OCI-M2 (cell line): ENCODE measurements around the gene CD52.

Experiments
- DNase-seq: peaks from one replicate; lab custom pipeline; 2025; ENCODE audit not compliant: unreplicated experiment; lab: John Stamatoyannopoulos, UW

Gene CD52

GRCh38 chr1:26353976-26354820, 36.4 kb downstream of the CD52 start, which contains the start of gene CRYBG2:
Gene CRYBG2 (minus strand): TSS chr1:26354130. CDS start chr1:26346657, 7,473 bp downstream.
- no peak for DNase-seq

- DNase-seq, result no peak
Observed at GRCh38 chr1:26354972-26355371, 37.2 kb downstream of the CD52 start.

- DNase-seq, result no peak
Observed at GRCh38 chr1:26356106-26356505, 38.3 kb downstream of the CD52 start.

GRCh38 chr1:26357121-26357602, 39.4 kb downstream of the CD52 start:
- DNase-seq, result no peak

- DNase-seq, result no peak
Observed at GRCh38 chr1:26358411-26359384, 40.9 kb downstream of the CD52 start.

- no peak for DNase-seq
Observed at GRCh38 chr1:26359981-26360806, 42.4 kb downstream of the CD52 start.

GRCh38 chr1:26360807-26361604, 43.2 kb downstream of the CD52 start:
- DNase-seq, result no peak

GRCh38 chr1:26361605-26362122, 43.9 kb downstream of the CD52 start:
- no peak for DNase-seq

- DNase-seq, result no peak
Observed at GRCh38 chr1:26362331-26362730, 44.6 kb downstream of the CD52 start.

- no peak for DNase-seq
Observed at GRCh38 chr1:26363549-26364448, 46.0 kb downstream of the CD52 start.

GRCh38 chr1:26364956-26365355, 47.2 kb downstream of the CD52 start:
- no peak for DNase-seq

- DNase-seq, result no peak
Observed at GRCh38 chr1:26367441-26367840, 49.7 kb downstream of the CD52 start.

GRCh38 chr1:26368006-26368405, 50.2 kb downstream of the CD52 start:
- DNase-seq, result no peak

- DNase-seq, result no peak
Observed at GRCh38 chr1:26368486-26368885, 50.7 kb downstream of the CD52 start.
